Measurements from ENCODE around the gene PLCD3. TPM values are rescaled to one million over a fixed set of nuclear protein-coding genes. Genes with fewer than 3 reads are reported as not detected.

PLCD3 gene
- total RNA-seq, 4 donors from 2014 or later: 1.5 to 90.8 (median 8.9) TPM

DNA sequence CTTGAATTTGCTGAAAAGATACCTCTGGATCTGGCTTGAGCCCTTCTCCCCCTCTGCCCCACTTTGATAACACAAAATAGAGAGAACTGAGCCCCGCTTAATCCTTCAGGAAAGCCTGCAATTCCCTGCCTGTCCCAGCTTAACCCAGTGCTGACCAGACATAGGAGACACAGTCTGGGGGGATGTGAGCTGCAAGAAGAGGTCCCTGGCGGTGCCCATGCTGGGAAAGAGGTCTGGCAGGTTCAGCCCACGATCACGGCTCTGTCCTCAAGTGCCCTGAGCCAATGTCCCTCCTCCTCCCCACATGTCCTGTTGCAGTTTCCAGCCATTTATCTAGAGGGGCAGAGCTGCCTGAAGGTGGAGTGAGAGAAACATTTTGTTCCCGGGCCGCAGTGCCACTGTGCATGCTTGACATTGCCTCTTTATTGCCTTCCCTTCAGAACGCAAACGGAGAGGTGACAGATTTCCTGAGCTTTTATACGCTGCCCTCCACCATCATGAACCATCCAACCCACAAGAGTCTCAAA lies 29.0 kb downstream of the PLCD3 start:
- H3K4me3 ChIP-seq: no peak overlapping the region
- intact Hi-C loops (cut with DNase I; ENCODE audit: low total_unique reads): no loop called here
- no peaks in the 10 kb centered on the region for H3K36me3 ChIP-seq
- no peaks in the 10 kb centered on the region for H3K4me1 ChIP-seq
- H3K27me3 ChIP-seq: no peaks in the 10 kb centered on the region
- TF ChIP-seq, protein P1, sequence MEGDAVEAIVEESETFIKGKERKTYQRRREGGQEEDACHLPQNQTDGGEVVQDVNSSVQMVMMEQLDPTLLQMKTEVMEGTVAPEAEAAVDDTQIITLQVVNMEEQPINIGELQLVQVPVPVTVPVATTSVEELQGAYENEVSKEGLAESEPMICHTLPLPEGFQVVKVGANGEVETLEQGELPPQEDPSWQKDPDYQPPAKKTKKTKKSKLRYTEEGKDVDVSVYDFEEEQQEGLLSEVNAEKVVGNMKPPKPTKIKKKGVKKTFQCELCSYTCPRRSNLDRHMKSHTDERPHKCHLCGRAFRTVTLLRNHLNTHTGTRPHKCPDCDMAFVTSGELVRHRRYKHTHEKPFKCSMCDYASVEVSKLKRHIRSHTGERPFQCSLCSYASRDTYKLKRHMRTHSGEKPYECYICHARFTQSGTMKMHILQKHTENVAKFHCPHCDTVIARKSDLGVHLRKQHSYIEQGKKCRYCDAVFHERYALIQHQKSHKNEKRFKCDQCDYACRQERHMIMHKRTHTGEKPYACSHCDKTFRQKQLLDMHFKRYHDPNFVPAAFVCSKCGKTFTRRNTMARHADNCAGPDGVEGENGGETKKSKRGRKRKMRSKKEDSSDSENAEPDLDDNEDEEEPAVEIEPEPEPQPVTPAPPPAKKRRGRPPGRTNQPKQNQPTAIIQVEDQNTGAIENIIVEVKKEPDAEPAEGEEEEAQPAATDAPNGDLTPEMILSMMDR (IDR thresholded peaks at IDR 0.05): no peak
- no peak for TF ChIP-seq POLR2A (IDR thresholded peaks at IDR 0.05)
- no peak overlapping the region for H3K27ac ChIP-seq
- no peak for DNase-seq
- H3K9me3 ChIP-seq: no peaks in the 10 kb centered on the region

DNA sequence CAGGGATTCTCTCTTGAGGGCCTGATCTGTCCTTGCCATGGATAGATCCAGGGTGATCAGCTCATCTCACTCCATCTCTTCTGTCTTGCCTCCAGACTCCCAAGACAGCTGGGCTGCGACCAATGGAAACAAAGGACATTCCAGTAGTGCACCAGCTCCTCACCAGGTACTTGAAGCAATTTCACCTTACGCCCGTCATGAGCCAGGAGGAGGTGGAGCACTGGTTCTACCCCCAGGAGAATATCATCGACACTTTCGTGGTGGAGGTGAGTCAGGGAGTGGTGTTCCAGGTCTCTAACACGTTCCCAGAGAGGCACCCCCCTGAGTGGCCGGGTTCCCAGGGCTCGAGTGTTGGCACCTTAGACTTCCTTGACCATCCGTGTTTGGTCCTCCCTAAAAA lies 29.5 kb downstream of the PLCD3 start:
- no peak overlapping the region for H3K4me3 ChIP-seq
- intact Hi-C loops (cut with DNase I; ENCODE audit: low total_unique reads): no loop called here
- DNase-seq: no peak
- H3K27ac ChIP-seq: peak overlapping the region in 1 of 2 donors; percentile 2
- H3K4me1 ChIP-seq: no peaks in the 10 kb centered on the region
- TF ChIP-seq POLR2A (IDR thresholded peaks at IDR 0.05): no peak
- TF ChIP-seq, protein P1 (IDR thresholded peaks at IDR 0.05): no peak
- no peaks in the 10 kb centered on the region for H3K27me3 ChIP-seq
- no peaks in the 10 kb centered on the region for H3K9me3 ChIP-seq
- H3K36me3 ChIP-seq: no peaks in the 10 kb centered on the region

DNA sequence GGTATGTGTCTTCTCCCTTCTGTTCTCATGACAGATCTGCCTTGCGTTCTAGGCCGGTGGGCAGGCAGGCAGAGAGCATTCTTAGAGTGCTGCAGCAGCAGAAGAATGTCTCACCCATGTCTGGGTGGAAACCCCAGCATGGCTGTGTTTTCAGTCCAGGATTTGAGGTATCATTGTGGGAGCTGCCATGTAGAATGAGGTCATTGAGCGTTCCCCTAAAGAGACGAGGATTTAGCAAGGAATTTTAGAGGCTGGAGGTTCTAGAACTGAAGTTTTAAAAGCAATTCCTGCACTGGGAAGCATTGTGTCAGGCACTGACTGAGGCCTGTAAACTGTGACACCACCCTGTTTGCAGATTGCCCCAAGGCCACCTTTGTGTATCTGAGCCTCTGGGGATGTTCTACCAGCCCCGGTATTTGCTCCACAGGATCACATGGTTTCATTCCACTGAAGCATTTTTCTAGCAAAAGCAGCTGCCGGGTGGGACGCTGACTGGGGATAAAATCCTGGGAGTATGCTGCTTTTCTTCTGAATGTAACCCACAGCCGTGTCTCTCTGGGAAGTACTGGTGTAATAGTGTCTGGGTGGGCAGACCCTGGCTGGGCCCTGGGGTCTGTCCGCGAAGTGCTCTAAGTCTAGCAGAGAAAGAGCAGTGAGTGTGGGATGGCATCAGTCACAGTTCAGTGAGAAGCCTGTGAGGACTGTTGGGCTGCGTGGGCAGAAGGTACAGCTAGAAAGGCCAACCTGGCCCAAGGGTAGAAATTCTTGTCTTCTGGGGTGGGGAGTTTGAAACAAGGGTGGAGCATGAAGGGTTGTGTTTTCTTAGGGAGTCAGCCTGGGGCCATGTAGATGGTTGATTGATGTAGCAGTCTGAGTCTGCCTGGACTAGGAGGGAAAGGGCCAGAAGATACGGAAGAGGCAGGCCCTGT lies 30.2 kb downstream of the PLCD3 start:
- peak overlapping the region in 1 of 2 donors; percentile 2 for H3K27ac ChIP-seq
- H3K4me1 ChIP-seq: no peaks in the 10 kb centered on the region
- no peaks in the 10 kb centered on the region for H3K27me3 ChIP-seq
- no peak for DNase-seq
- no peaks in the 10 kb centered on the region for H3K9me3 ChIP-seq
- H3K4me3 ChIP-seq: no peak overlapping the region
- no peaks in the 10 kb centered on the region for H3K36me3 ChIP-seq
- no peak for TF ChIP-seq POLR2A (IDR thresholded peaks at IDR 0.05)
- TF ChIP-seq, protein P1 (IDR thresholded peaks at IDR 0.05): no peak
- intact Hi-C loops (cut with DNase I; ENCODE audit: low total_unique reads): no loop called here

DNA sequence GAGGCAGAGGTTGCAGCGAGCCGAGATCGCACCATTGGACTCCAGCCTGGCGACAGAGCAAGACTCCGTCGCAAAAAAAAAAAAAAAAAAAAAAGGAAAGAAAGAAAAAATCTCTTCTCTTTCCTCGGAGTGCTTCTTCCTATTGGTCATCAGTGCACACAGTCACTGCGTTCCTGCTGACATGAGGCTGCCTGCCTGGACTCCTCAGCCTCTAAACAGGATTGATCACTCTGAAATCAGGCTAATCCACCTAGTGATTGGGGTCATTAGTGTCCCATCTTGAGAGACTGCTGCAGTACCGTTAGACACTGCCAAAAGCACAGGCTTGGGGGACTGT lies 30.8 kb downstream of the PLCD3 start:
- Histone ChIP-seq H3K4me1 (no peaks in the 10 kb centered on the region), H3K36me3 (no peaks in the 10 kb centered on the region), H3K9me3 (no peaks in the 10 kb centered on the region), H3K27ac (peak overlapping the region in 1 of 2 donors; percentile 2), H3K27me3 (no peaks in the 10 kb centered on the region), H3K4me3 (no peak overlapping the region)
- TF ChIP-seq, protein P1 (IDR thresholded peaks at IDR 0.05): no peak
- TF ChIP-seq POLR2A (IDR thresholded peaks at IDR 0.05): no peak
- intact Hi-C loops (cut with DNase I; ENCODE audit: low total_unique reads): no loop called here
- no peak for DNase-seq
